Regular cardiac myocyte (primary cell): ENCODE data around the gene PURA. TPM values are rescaled to one million over a fixed set of nuclear protein-coding genes. Genes with fewer than 3 reads are reported as not detected.

Experiments used
- total RNA-seq: library from RNA; depleted of rRNA; stranded (reverse); fragments of >200 nt; gene quantifications from 2 replicates; pipeline ENCODE4 v1.2.3, GENCODE V29; 2014

The PURA gene
- 16.9 and 22.6 TPM in 2 replicates for total RNA-seq

DNA sequence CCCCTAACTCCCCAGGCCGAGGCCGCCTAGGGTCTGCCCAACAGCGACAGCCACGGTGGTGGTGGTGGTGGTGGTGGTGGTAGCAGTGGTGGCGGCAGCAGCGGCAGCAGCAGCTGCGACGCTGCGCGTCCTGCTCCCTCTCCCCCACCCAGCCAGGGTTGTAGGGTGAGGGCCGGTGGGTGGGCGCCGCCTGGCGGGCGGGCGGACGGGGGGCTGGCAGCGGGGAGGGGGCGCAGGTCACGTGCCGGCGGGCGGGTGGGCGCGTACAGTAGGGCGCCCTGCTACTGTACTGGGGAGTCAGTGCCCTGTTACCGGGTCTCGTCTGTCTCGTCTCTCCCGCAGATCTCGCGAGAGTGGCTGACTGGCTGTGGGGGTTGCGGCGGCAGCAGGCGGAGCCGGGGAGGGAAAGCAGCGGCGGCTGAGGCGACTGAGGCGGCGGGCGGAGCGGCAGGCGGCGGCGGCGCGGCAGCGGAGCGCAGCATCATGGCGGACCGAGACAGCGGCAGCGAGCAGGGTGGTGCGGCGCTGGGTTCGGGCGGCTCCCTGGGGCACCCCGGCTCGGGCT, at the start of gene PURA:
PURA (plus strand) TSS at position 411 of the 565 bp plus-strand sequence; CDS start at position 484, 73 bp downstream.

GRCh38 chr5:140125637-140126036, 11.7 kb downstream of the PURA start, which contains the start of gene IGIP:
Gene IGIP (plus strand): TSS chr5:140125937. CDS start chr5:140128477, 2,540 bp downstream.

DNA sequence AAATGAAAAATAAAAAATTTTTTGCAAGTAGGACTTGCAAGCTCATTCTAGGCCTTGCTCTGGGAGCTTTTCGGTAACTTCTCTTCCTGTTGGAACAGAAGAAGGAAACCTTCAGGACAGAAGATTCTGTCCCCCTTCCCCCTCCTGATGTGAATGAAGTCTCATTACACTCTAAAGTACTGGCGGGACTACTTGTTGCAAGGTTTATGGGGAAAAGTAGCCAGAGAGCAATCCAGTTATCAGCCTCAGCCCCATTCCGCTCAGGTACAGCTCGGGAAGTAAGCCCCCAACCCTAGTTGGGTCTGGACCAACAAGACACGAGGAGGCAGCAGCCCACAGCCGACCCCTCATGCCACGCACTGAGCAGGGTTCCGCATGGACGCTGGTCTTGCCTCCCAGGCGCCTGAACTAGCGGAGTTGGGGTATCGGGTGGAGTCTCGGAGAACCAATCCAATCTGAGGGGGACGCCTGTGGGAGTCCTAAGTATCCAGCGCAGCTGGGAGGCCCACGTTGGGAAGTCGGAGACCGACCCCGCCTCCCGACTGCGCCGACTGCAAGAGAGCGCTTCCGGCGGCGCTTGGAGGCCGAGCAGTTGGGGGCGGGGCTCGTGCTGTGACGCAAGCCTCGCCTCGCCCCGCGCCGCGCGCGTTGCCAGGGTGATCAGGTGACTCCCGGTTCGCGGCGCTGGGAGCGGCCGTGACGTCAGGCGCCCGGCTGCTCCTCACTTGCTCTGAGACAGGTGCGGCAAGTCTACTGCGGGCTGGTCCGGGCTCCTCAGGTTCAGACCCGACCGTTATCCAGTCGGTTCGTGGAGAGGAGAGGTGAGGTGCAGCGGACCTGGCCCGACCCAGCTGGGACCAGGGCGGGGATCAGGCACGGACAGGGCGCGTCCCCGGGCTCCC, 60.8 kb downstream of the PURA start, which contains the start of gene CYSTM1:
CYSTM1 (plus strand) TSS at position 724 of the 902 bp plus-strand sequence. CDS start 19,278 bp downstream, outside the sequence.

Other genes with a start within 250 kb of the PURA start
- 0.56 and 0.77 TPM in 2 replicates for gene NRG2, start 70.8 kb upstream of the PURA start, total RNA-seq
- gene IGIP, start 11.8 kb downstream of the PURA start, total RNA-seq = 7.7 and 16.9 TPM in 2 replicates
- gene CYSTM1, start 61.1 kb downstream of the PURA start, total RNA-seq = 8.4 and 16.9 TPM in 2 replicates
- 43.4 and 68.1 TPM in 2 replicates for gene PFDN1, start 189.0 kb downstream of the PURA start, total RNA-seq
- gene HBEGF, start 232.5 kb downstream of the PURA start, total RNA-seq = 5.6 and 32.6 TPM in 2 replicates
- gene SLC4A9, start 246.1 kb downstream of the PURA start, total RNA-seq = under 0.01 TPM in 1 of 2 replicates, not detected in the other